ENCODE measurements around the gene ZNF664. TPM values are rescaled to one million over a fixed set of nuclear protein-coding genes. Genes with fewer than 3 reads are reported as not detected.
"Not testable (repeated sequence)": the region's sequence is repeated elsewhere in the genome, so short reads cannot be mapped to it uniquely, and the experiment has no call there.

Gene ZNF664
- total RNA-seq, 2 experiments from 2014 or later, result 53.2 to 56.9 TPM

DNA sequence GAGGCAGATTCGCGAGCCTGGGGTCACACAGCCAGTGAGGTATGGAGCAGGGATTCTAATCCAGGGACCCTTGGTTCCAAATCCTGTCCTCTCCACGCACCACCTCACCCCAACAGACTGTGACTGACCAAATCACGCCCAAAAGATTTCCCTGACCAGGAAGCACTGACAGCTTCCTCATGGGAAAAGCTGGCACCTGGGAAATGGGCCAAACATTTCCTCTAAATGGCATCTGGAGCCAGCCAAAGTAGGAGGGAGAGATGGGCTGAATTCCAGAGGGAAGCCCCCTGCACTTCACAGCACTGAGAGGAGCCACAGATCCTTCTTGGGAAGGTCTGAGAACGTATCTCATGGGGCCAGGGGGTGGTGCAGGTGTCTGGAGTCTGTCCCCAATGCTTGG lies 29.2 kb upstream of the ZNF664 start:
- peaks cover 8% of the 10 kb centered on the region for H3K9me3 Mint-ChIP-seq
- no peaks in the 10 kb centered on the region for H3K27me3 Mint-ChIP-seq
- no peak overlapping the region for H3K4me3 Mint-ChIP-seq
- H3K4me1 Mint-ChIP-seq (ENCODE audit: low read depth), result peaks cover 4% of the 10 kb centered on the region
- ChIA-PET POLR2A (no interaction called here), CTCF (no interaction called here)
- no peak overlapping the region for H3K27ac Mint-ChIP-seq
- intact Hi-C loops (cut with micrococcal nuclease), result no loop called here
- H3K36me3 Mint-ChIP-seq, result peaks cover 19% of the 10 kb centered on the region
- no peak for DNase-seq

GRCh38 chr12:123944696-123945095 lies 28.3 kb upstream of the ZNF664 start:
- ChIA-PET CTCF (no interaction called here), POLR2A (no interaction called here)
- H3K4me3 Mint-ChIP-seq, result no peak overlapping the region
- no peaks in the 10 kb centered on the region for H3K27me3 Mint-ChIP-seq
- no peak for DNase-seq
- no peak overlapping the region for H3K27ac Mint-ChIP-seq
- peaks cover 19% of the 10 kb centered on the region for H3K36me3 Mint-ChIP-seq
- intact Hi-C loops (cut with micrococcal nuclease), result no loop called here
- H3K9me3 Mint-ChIP-seq, result peaks cover 8% of the 10 kb centered on the region
- H3K4me1 Mint-ChIP-seq (ENCODE audit: low read depth), result no peaks in the 10 kb centered on the region

DNA sequence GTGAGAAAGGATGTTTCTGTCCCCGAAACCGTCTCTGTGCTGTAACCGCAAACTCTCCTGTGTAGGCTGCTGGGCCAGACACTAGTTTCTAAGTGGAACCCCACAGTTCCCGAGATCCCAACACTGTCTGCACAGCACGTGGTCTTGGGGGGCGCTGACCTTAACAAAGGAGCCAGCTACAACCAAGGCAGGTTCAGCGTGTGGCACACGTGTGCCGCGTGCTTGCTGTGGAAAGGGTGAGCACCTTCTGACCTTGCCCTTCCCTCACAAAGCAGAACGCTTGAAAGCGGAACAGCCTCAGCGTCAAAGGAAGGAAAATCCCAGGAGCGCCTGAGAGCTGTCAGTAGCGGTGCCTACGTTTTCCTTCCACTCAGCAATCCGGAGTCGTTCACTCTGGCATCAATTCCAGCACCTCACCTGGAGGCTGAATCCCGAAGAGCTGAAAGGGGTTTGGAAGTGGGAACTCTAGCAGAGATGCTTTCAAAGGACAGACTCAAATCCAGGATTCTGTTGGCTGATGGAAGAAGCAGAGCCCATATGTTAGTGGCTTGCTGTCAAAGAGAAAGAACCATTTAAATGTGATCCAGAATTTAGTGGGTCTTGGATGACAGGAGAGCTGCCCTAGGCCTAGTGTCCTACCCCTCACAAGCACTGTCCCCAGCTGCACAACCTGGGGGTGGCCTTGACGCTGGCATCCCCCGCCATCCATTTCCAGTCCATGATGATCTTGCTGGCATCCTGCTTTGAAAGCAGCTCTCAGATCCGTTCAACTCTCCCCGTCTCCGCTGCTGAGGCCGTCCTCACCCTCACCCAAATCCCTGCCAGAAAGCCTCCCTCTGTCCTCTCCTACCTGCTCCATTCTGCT lies 27.5 kb upstream of the ZNF664 start:
- Mint-ChIP-seq H3K4me1 (ENCODE audit: low read depth) (no peaks in the 10 kb centered on the region), H3K27me3 (no peaks in the 10 kb centered on the region), H3K36me3 (peaks cover 19% of the 10 kb centered on the region), H3K9me3 (peaks cover 8% of the 10 kb centered on the region), H3K4me3 (no peak overlapping the region), H3K27ac (no peak overlapping the region)
- POLR2A ChIA-PET, result no interaction called here
- no peak for DNase-seq
- intact Hi-C loops (cut with micrococcal nuclease), result no loop called here
- CTCF ChIA-PET, result no interaction called here

DNA sequence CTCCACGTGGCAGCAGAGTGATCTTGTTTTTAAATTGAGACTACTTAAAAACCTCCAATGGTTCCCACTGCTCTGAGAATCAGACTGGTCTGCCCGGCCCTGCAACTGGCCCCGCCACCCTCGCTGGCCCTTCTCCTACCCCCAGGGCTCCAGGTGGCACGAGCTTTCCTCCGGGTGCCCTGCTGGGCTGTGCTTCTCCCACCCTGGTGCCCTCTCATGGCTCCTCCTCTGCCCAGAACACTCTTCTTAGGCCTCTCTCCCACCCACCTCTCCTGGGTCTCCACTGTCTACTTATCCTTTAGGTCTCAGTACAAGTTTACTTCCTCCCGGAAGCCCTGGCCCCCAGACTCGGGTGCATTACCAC lies 26.9 kb upstream of the ZNF664 start:
- Mint-ChIP-seq H3K27ac (no peak overlapping the region), H3K4me3 (no peak overlapping the region), H3K4me1 (ENCODE audit: low read depth) (no peaks in the 10 kb centered on the region), H3K36me3 (peaks cover 19% of the 10 kb centered on the region), H3K27me3 (no peaks in the 10 kb centered on the region), H3K9me3 (peaks cover 8% of the 10 kb centered on the region)
- intact Hi-C loops (cut with micrococcal nuclease), result no loop called here
- ChIA-PET POLR2A (no interaction called here), CTCF (no interaction called here)
- no peak for DNase-seq

DNA sequence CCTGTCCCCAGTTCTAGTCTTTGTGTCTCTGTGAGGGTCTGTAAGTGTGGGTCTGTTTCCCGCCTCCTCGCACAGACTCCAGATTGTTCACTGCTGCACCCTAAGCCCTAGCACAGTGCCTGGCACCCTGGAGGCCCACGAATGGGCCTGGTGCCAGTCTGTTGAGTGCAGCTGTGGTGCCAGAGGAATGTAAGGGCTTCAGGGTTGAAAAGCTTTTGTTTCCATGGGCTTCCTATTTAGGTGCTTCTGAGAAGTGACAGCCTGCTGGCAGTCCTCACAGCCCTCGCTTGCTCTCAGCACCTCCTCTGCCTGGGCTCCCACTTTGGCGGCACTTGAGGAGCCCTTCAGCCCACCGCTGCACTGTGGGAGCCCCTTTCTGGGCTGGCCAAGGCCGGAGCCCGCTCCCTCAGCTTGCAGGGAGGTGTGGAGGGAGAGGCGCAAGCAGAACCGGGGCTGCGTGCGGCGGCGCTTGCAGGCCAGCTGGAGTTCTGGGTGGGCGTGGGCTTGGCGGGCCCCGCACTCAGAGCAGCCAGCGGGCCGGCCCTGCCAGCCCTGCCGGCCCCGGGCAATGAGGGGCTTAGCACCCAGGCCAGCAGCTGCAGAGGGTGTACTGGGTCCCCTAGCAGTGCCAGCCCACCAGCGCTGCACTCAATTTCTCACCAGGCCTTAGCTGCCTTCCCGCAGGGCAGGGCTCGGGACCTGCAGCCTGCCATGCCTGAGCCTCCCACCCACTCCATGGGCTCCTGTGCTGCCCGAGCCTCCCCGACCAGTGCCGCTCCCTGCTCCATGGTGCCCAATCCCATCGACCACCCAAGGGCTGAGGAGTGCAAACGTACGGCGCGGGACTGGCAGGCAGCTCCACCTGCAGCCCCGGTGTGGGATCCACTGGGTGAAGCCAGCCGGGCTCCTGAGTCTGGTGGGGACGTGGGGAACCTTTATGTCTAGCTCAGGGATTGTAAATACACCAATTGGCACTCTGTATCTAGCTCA lies 26.2 kb upstream of the ZNF664 start:
- POLR2A ChIA-PET; DNase-seq; H3K4me1 Mint-ChIP-seq (ENCODE audit: low read depth); H3K4me3 Mint-ChIP-seq; H3K9me3 Mint-ChIP-seq; CTCF ChIA-PET; H3K27me3 Mint-ChIP-seq; H3K27ac Mint-ChIP-seq; intact Hi-C loops (cut with micrococcal nuclease): not testable (repeated sequence)
- H3K36me3 Mint-ChIP-seq, result peaks cover 15% of the 10 kb centered on the region

- DNase-seq; CTCF ChIA-PET; H3K4me1 Mint-ChIP-seq (ENCODE audit: low read depth); H3K27ac Mint-ChIP-seq; H3K4me3 Mint-ChIP-seq; intact Hi-C loops (cut with micrococcal nuclease); H3K9me3 Mint-ChIP-seq; POLR2A ChIA-PET; H3K36me3 Mint-ChIP-seq; H3K27me3 Mint-ChIP-seq: not testable (repeated sequence)
Measured at GRCh38 chr12:123947531-123947930, 25.5 kb upstream of the ZNF664 start.

DNA sequence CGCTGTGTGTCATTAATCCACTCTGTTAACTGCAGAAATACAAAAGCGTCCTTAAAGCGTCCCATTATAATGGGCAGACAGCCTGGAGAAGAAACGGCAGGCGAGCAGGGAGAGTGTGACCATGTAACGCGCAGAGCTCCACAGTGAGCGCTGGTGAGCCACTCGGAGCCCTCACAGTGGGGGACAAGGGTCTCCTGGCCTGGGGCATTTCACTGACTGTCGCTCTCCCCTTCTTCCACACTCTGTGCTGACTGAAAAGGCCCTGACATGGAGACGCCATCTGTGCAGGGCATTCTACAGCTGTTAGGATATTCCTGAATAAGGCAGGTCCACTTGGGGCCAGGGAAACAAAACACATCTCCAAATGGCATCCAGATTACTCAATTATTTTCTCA lies 24.6 kb upstream of the ZNF664 start:
- DNase-seq, result no peak
- H3K4me1 Mint-ChIP-seq (ENCODE audit: low read depth), result no peaks in the 10 kb centered on the region
- H3K36me3 Mint-ChIP-seq, result peaks cover 4% of the 10 kb centered on the region
- no peak overlapping the region for H3K27ac Mint-ChIP-seq
- CTCF ChIA-PET, result no interaction called here
- no peaks in the 10 kb centered on the region for H3K9me3 Mint-ChIP-seq
- POLR2A ChIA-PET, result no interaction called here
- H3K4me3 Mint-ChIP-seq, result no peak overlapping the region
- intact Hi-C loops (cut with micrococcal nuclease), result no loop called here
- H3K27me3 Mint-ChIP-seq, result no peaks in the 10 kb centered on the region

DNA sequence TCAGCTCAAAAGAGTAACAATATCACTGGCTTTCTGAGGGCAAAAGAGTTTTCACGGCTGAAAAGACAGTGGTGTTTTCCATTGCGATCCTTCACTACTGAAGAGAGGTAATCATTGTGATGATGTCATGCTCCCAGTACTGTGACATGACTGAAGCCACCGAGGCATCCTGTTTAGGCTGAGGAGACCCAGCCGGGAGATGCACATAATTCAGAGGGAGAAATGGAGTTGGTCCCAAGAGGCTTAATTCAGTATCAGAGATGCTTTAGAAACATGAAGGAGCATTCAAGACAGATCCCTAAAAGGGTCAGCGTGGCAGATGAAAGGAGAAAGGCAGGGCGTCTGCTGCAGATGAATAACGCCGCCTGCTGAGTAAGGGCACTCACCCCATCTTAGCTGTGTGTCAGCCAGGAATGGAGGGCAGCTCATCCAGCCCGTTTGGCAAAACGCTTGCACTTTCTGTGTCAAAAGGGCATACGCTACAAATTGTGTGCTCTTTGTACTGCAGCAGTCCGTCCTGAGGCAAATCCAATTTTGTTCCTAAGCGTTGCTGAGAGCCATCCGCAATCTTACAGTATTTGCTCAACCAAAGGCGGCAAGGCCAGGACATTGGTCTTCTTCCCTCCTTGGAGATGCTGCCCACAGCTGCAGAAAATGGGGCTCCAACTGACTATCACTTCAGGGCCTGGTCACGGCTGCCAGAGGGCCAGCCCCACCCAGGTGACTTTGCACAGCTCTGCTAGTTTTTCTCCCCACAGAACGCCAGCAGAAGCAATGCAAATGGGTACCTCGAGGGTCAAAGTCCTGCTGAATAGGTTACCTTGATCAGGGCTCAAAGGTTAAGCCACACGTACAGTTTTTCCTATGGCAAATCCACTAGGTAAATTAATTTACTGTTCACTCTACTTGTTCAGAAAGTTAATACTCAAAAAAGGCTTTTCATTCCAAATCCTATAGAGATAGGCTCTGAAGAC lies 23.9 kb upstream of the ZNF664 start:
- H3K36me3 Mint-ChIP-seq, result peaks cover 4% of the 10 kb centered on the region
- no peaks in the 10 kb centered on the region for H3K27me3 Mint-ChIP-seq
- H3K4me3 Mint-ChIP-seq, result no peak overlapping the region
- H3K27ac Mint-ChIP-seq, result no peak overlapping the region
- POLR2A ChIA-PET, result no interaction called here
- CTCF ChIA-PET, result no interaction called here
- intact Hi-C loops (cut with micrococcal nuclease), result no loop called here
- H3K9me3 Mint-ChIP-seq, result no peaks in the 10 kb centered on the region
- no peak for DNase-seq
- H3K4me1 Mint-ChIP-seq (ENCODE audit: low read depth), result no peaks in the 10 kb centered on the region

DNA sequence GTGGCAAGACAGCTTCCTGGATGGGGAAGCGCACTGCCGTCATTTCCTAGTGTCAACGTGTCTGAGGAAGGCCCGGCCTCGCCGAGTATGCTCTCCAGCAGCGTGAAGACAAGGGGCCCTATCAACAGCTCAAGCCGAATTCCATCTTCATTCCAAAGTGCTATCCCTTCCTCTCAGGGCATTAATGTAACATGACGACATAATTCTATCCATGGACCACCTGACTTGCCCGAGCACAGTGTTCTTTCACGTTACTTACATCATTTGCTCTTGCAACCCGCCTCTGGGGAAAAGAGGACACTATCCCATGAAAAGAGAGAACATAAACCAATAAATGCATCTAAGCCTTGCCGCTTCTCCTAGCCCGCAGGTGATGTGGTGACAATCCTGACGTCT lies 23.2 kb upstream of the ZNF664 start:
- DNase-seq, result no peak
- Mint-ChIP-seq H3K4me3 (no peak overlapping the region), H3K27me3 (no peaks in the 10 kb centered on the region), H3K27ac (no peak overlapping the region), H3K36me3 (no peaks in the 10 kb centered on the region), H3K9me3 (no peaks in the 10 kb centered on the region), H3K4me1 (ENCODE audit: low read depth) (no peaks in the 10 kb centered on the region)
- intact Hi-C loops (cut with micrococcal nuclease), result no loop called here
- ChIA-PET POLR2A (no interaction called here), CTCF (no interaction called here)

DNA sequence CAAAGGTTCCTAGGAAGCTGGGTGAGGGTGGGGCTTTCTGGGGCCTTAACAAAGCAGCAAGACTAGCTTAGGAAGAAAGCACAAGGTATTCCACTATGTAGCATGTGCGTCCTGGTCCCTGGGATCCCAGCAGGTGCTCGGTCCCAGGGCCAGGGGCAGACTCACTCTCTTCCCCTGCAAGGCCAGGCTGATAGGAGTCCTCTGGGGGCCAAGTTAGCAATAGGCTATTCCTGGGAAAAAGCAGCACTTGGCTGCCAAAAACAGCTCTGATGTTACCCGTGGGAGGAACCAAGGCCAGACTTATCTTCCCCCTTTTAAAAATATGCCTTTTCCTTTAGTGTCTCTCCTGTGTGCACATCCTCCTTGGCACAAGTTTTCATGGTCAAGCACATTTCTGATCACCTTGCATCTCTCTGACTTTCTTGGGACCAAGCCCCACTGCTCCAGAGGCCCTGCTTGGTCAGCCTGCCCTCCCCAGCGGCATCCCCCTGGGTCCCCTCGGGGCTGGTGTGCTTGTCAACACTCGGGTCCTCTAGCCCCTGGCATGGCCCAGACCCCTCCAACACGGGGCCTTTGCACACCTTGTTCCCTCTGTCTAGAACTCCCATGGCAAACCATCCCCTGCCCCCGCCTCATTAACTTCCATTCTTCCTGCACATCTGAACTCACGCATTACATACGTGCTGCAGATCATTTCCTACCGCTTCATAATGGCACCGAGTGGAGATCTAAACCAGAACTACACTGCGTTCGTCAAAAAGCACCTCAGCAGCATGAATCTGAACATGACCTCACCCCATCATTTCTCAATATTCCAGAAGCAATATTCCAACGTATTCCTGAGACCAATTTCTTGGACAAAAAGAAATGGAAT lies 22.3 kb upstream of the ZNF664 start:
- Mint-ChIP-seq H3K27ac (no peak overlapping the region), H3K4me3 (no peak overlapping the region), H3K27me3 (no peaks in the 10 kb centered on the region), H3K36me3 (no peaks in the 10 kb centered on the region), H3K4me1 (ENCODE audit: low read depth) (no peaks in the 10 kb centered on the region), H3K9me3 (no peaks in the 10 kb centered on the region)
- no peak for DNase-seq
- intact Hi-C loops (cut with micrococcal nuclease), result no loop called here
- ChIA-PET POLR2A (no interaction called here), CTCF (no interaction called here)

DNA sequence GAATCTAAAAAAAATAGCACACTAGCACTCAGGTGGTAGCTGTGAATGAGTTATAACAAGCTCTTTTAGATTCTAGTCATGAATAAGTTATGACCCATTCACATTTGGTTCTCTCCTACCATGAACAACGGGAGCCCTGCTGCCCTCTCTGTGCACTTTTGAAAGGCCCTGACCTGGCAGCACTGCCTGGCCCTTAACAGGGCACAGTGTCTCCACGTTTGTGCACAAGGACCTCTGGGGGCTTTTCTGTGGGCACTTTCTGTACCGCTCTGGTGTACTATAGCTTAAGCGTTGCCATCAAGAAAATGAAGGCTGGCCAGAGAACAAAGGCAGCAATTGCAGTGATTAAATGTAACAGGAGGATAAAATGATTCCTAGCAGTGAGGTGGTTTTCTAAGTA lies 21.5 kb upstream of the ZNF664 start:
- intact Hi-C loops (cut with micrococcal nuclease), result no loop called here
- Mint-ChIP-seq H3K27me3 (no peaks in the 10 kb centered on the region), H3K36me3 (no peaks in the 10 kb centered on the region), H3K4me3 (no peak overlapping the region), H3K4me1 (ENCODE audit: low read depth) (no peaks in the 10 kb centered on the region), H3K27ac (no peak overlapping the region), H3K9me3 (no peaks in the 10 kb centered on the region)
- ChIA-PET POLR2A (no interaction called here), CTCF (no interaction called here)
- no peak for DNase-seq

Measured in activated CD4-positive, alpha-beta memory T cell treated with anti-CD3 and anti-CD28 coated beads for 36 hours (primary cell).